Heart left ventricle (tissue), 16 donors: Measurements from ENCODE around the gene NDUFAF2. TPM values are rescaled to one million over a fixed set of nuclear protein-coding genes. Genes with fewer than 3 reads are reported as not detected.

Source experiments
- ATAC-seq, 4 donors: fragments of 200-7000 bp; cut with Tn5 transposase; one replicate each; pipeline ENCODE4 v1.9.1; 2020 to 2022; ENCODE audit warnings: moderate library complexity in 4 of 4, mild to moderate bottlenecking in 3 of 4, moderate number of reproducible peaks in 1 of 4
- DNase-seq, 5 donors: peaks; one replicate each; pipeline ENCODE4 v3.0.0-alpha.2; 2020
- H3K27ac ChIP-seq, 12 donors: fragments of 200-600 bp; sonication (generic) in 4 of 12; one replicate each; pipeline versions ENCODE4 v1.5.0 to v1.8.0; 2016 to 2022; ENCODE audit warnings: mild to moderate bottlenecking in 2 of 12
- H3K27me3 ChIP-seq, 9 donors: fragments of 200-600 bp; sonication (generic) in 2 of 9; one replicate each; pipeline versions ENCODE4 v1.5.1 to v1.8.0; 2016 to 2022; ENCODE audit warnings: mild to moderate bottlenecking in 3 of 9
- H3K36me3 ChIP-seq, 9 donors: fragments of 200-600 bp; sonication (generic) in 2 of 9; one replicate each; pipeline versions ENCODE4 v1.5.0 to v1.8.0; 2018 to 2022; ENCODE audit warnings: mild to moderate bottlenecking in 2 of 9
- H3K4me1 ChIP-seq, 12 donors: fragments of 200-600 bp; sonication (generic) in 4 of 12; one replicate each; pipeline versions ENCODE4 v1.5.0 to v1.8.0; 2016 to 2022; ENCODE audit warnings: mild to moderate bottlenecking in 3 of 12
- H3K4me3 ChIP-seq, 12 donors: fragments of 200-600 bp; sonication (generic) in 4 of 12; one replicate each; pipeline versions ENCODE4 v1.5.0 to v1.8.0; 2017 to 2022; ENCODE audit warnings: mild to moderate bottlenecking in 9 of 12, moderate library complexity in 4 of 12
- H3K9me3 ChIP-seq, 12 donors: fragments of 200-600 bp; sonication (generic) in 4 of 12; one replicate each; pipeline versions ENCODE4 v1.5.0 to v1.8.0; 2016 to 2022; ENCODE audit warnings: mild to moderate bottlenecking in 1 of 12
- POLR2A ChIP-seq, 2 donors: fragments of 450-650 bp; IDR thresholded peaks; one replicate each; pipeline ENCODE4 v1.6.1; 2017; ENCODE audit warnings: antibody characterized with exemption in 2 of 2, mild to moderate bottlenecking in 2 of 2, moderate library complexity in 2 of 2
- WGBS, 4 donors: extraction: QIAGEN DNeasy Blood & Tissue Kit in 2 of 4; methylation state at CpG; one replicate each; pipeline versions ENCODE4 v1.1.5 to v1.1.7; 2013 to 2018; 5-methylcytosine and 5-hydroxymethylcytosine counted together
- intact Hi-C, 10 donors: fragments of 100-400 bp; cut with DNase I; formaldehyde crosslinking; loops; one replicate each; pipeline versions ENCODE4 v1.11.1 to v1.14.2; 2022
- polyA plus RNA-seq, 2 donors: library from polyadenylated mRNA; stranded (reverse); fragments of 200-250 nt; gene quantifications; one replicate each; pipeline ENCODE4 v1.2.3, GENCODE V29; 2013
- total RNA-seq, 9 donors: library from RNA; depleted of rRNA in 2 of 9; stranded (reverse); fragments of >200 nt in 2 of 9; fragmentation: NEBNext Ultra II Directional in 3 of 9; extraction: Animal tissue kit (Norgen Biotek cat#: 25700) in 3 of 9; gene quantifications; one replicate each; pipeline versions ENCODE4 v1.1.0 to v1.2.4, GENCODE V29; 2016 to 2023
- TF ChIP-seq, protein P1 (sequence below), 12 donors: fragments of 200-600 bp; sonication (generic) in 4 of 12; IDR thresholded peaks; one replicate each; pipeline versions ENCODE4 v1.5.0 to v1.8.0; 2018 to 2022; ENCODE audit warnings: antibody characterized with exemption in 12 of 12, mild to moderate bottlenecking in 5 of 12
- donor health status: ischemic (EF 13 %, LVEDD 7.1; RV severe dilation, severe dysfunction).
- donor health status: healthy with polysubstance abuse.
- donor health status: DM: no; HTN: yes; CAD: no.
- donor health status: DM: no; HTN: no; CAD: no.
- donor health status: ischemic (EF 25% LVEDD 6.9; RV normal size, moderate dysfunction).
- donor health status: ischemic (EF 25% LVEDD 5.7; RV mildly dilated, moderate dysfunction).
- donor health status: healthy.
- donor health status: DM: yes; HTN: yes; CAD: no.
- donor health status: ischemic (EF 35%, LVEDD 5.7; RV mildly dilated, moderate dysfunction).
- donor health status: nonischemic (EF 11% LVEDD 7.7; RV severe dilation, severe dysfunction).
- donor health status: DM: yes; HTN: yes; CAD: no.
- donor health status: PGD.
- donor health status: ischemic (EF 29% LVEDD 5.4; RV normal size, mild dysfunction).
- donor health status: nonischemic (EF 23%, LVEDD 6.1; RV moderate dilation, normal function).

The NDUFAF2 gene
- total and polyA plus RNA-seq, 11 donors, result 22.9 to 87.7 (median 38.4) TPM

DNA sequence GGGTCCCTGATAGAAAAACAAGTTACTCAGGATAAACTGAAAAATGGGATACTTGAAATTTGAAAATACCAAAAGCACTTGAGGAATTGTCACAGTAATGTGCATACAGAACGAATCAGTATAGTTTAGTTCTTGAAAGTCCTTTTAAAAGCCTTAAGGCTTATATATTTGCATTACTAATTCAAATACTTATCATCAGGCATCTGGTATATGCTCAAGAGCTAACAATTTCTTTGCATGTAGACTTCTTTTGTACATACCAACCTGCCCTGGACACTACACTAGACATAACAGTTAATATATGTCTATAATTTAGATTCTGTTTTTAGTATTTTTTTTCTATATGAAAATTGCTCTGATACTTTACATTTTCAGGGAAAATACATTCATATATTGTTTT lies 174.1 kb downstream of the NDUFAF2 start:
- H3K4me3 ChIP-seq, result no peak overlapping the region
- DNase-seq (no peak), ATAC-seq (no peak)
- H3K36me3 ChIP-seq, result no peaks in the 10 kb centered on the region
- H3K27me3 ChIP-seq, result no peaks in the 10 kb centered on the region
- intact Hi-C loops, result no loop called here
- TF ChIP-seq POLR2A (IDR thresholded peaks at IDR 0.05), result no peak
- TF ChIP-seq, protein P1, sequence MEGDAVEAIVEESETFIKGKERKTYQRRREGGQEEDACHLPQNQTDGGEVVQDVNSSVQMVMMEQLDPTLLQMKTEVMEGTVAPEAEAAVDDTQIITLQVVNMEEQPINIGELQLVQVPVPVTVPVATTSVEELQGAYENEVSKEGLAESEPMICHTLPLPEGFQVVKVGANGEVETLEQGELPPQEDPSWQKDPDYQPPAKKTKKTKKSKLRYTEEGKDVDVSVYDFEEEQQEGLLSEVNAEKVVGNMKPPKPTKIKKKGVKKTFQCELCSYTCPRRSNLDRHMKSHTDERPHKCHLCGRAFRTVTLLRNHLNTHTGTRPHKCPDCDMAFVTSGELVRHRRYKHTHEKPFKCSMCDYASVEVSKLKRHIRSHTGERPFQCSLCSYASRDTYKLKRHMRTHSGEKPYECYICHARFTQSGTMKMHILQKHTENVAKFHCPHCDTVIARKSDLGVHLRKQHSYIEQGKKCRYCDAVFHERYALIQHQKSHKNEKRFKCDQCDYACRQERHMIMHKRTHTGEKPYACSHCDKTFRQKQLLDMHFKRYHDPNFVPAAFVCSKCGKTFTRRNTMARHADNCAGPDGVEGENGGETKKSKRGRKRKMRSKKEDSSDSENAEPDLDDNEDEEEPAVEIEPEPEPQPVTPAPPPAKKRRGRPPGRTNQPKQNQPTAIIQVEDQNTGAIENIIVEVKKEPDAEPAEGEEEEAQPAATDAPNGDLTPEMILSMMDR (IDR thresholded peaks at IDR 0.05), result no peak
- H3K27ac ChIP-seq, result no peak overlapping the region
- 88 to 95% (median 91%) methylated on average over 1 of the region's 1 CpG for WGBS, 4 donors
- H3K4me1 ChIP-seq, result no peaks in the 10 kb centered on the region
- peaks cover 0 to 4% (median 0%) of the 10 kb centered on the region in 12 donors for H3K9me3 ChIP-seq

DNA sequence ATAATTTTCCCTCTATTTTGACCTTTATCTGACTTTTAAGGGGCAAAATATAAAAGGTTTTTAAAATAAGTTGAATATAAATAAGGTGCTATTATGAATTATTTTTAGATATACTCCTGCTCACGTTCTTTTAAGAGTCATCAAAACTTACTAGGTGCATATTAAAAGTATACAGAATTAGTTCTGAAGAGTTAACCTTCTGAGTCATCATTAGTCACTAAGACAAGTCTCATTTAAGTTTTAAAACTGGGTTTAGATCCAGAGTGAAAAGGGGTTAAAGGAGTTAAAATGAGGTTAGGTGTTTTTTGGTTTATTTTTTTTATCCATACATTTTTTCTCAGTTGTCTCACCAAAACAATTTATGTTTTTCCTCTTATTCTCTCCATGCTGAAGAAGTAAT lies 175.5 kb downstream of the NDUFAF2 start:
- TF ChIP-seq POLR2A (IDR thresholded peaks at IDR 0.05), result no peak
- TF ChIP-seq, protein P1 (IDR thresholded peaks at IDR 0.05), result no peak

GRCh38 chr5:61123145-61123544 lies 178.1 kb downstream of the NDUFAF2 start:
- WGBS, 4 donors, result 71 to 87% (median 80%) methylated on average over 4 of the region's 4 CpGs

More for the DNA sequence above, 175.5 kb downstream of the NDUFAF2 start:
- DNase-seq (no peak), ATAC-seq (no peak)
- H3K4me1 ChIP-seq, result no peaks in the 10 kb centered on the region
- no peaks in the 10 kb centered on the region for H3K27me3 ChIP-seq
- no peak overlapping the region for H3K27ac ChIP-seq
- H3K4me3 ChIP-seq, result no peak overlapping the region
- H3K36me3 ChIP-seq, result no peaks in the 10 kb centered on the region
- intact Hi-C loops, result no loop called here
- H3K9me3 ChIP-seq, result no peaks in the 10 kb centered on the region
- 74 to 83% (median 81%) methylated on average over 1 of the region's 1 CpG for WGBS, 4 donors

DNA sequence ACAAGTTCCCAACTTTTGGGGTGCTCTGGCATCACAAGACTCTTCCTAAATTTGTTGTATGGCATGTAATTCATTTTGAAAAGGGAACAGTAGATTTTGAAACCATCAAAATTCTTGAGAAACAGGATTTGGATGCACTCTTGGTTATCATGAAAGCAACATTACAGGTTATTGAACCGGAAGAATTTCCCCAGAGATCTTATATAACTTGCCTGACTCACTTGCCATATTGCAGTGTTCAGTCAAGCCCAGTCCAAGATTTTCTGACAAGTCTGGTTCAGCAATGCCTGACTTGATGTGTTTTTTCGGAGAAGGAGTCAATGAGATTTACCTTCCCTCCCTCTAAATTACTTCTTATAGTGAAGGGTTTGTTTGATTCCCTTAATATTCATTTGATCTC lies 185.3 kb downstream of the NDUFAF2 start:
- no peak for DNase-seq
- Histone ChIP-seq H3K27ac (no peak overlapping the region), H3K36me3 (no peaks in the 10 kb centered on the region), H3K27me3 (no peaks in the 10 kb centered on the region), H3K9me3 (no peaks in the 10 kb centered on the region), H3K4me3 (no peak overlapping the region), H3K4me1 (no peaks in the 10 kb centered on the region)
- no peak for TF ChIP-seq POLR2A (IDR thresholded peaks at IDR 0.05)
- TF ChIP-seq, protein P1 (IDR thresholded peaks at IDR 0.05), result no peak
- intact Hi-C loops, result no loop called here
- 93 to 95% (median 93%) methylated on average over 2 of the region's 2 CpGs for WGBS, 4 donors
- no peak for ATAC-seq

More at GRCh38 chr5:61123145-61123544, 178.1 kb downstream of the NDUFAF2 start:
- ATAC-seq, result no peak
- no peaks in the 10 kb centered on the region for H3K4me1 ChIP-seq
- no peak overlapping the region for H3K27ac ChIP-seq
- H3K4me3 ChIP-seq, result no peak overlapping the region
- H3K36me3 ChIP-seq, result no peaks in the 10 kb centered on the region
- no peaks in the 10 kb centered on the region for H3K9me3 ChIP-seq
- no peaks in the 10 kb centered on the region for H3K27me3 ChIP-seq
- TF ChIP-seq, protein P1 (IDR thresholded peaks at IDR 0.05), result no peak
- TF ChIP-seq POLR2A (IDR thresholded peaks at IDR 0.05), result no peak
- intact Hi-C loops, result no loop called here
- DNase-seq, result no peak
